ENCODE data around the gene EAF1.
"Not testable (repeated sequence)": the region's sequence is repeated elsewhere in the genome, so short reads cannot be mapped to it uniquely, and the experiment has no call there.

Gene EAF1

GRCh38 chr3:15427182-15427880, at the start of gene EAF1, which contains the start of gene METTL6:
TSS of gene EAF1 (plus strand) at chr3:15427598. CDS start at chr3:15427780, 182 bp downstream.
TSS of gene METTL6 (minus strand) at chr3:15427544. CDS start at chr3:15426511, 1,033 bp downstream.
- FAIRE-seq: no peak

DNA sequence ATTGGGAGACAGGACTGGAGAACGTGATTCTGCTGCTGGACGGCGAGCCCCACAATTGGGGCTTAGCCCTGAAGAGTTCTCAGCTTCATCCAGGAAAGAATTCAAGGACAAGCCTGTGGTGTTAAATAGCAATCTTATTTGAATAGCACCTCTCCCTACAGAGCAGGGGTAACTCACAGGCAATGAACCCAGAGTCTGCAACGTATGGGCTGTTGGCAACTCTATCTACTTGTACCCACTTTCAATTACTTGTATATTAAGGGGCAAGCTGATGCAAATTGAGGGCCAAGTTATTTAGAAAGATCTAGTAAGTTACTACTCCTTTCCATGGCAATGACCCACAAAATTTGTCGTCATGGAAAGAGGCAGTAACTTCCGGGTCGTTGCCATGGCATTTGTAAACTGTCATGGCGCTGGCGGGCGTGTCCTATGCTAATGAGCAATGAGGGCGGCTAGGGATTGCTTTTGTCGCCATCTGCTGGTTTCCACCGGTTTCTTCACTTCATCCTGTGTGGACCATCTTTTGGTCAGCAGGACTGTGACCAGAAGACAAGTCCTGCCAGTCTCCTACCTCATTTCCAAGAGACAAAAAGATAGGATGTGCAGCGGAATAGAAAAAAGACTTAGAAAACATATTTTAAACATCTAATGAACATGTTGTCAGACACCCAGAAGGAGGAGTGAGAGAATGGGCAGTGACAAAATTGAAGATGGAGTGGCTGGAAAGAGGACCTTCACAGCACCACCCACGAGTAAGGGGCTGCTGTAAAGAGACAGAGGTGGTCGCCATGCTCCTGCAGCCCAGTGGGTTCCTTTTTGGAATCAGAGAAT, 49.2 kb upstream of the EAF1 start:
- FAIRE-seq: peak; percentile 83

GRCh38 chr3:15380980-15381890, 46.2 kb upstream of the EAF1 start:
- no peak for FAIRE-seq

- no peak for FAIRE-seq
Measured at GRCh38 chr3:15382405-15382923, 44.9 kb upstream of the EAF1 start.

- no peak for FAIRE-seq
Measured at GRCh38 chr3:15384510-15385237, 42.7 kb upstream of the EAF1 start.

DNA sequence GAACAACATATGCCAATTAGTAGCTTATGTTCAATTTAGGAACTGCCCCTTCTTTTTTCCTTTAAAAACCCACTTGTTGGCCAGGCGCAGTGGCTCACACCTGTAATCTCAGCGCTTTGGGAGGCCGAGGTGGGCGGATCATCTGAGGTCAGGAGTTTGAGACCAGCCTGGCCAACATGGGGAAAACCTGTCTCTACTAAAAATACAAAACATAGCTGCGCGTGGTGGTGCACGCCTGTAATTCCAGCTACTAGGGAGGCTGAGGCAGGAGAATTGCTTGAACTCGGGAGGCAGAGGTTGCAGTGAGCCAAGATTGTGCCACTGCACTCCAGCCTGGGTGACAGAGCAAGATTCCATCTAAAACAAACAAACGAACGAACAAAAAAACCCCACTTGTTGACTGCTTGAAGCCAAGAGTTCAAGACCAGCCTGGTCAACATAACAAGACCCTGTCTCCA, 42.1 kb upstream of the EAF1 start:
- not testable (repeated sequence) for FAIRE-seq

DNA sequence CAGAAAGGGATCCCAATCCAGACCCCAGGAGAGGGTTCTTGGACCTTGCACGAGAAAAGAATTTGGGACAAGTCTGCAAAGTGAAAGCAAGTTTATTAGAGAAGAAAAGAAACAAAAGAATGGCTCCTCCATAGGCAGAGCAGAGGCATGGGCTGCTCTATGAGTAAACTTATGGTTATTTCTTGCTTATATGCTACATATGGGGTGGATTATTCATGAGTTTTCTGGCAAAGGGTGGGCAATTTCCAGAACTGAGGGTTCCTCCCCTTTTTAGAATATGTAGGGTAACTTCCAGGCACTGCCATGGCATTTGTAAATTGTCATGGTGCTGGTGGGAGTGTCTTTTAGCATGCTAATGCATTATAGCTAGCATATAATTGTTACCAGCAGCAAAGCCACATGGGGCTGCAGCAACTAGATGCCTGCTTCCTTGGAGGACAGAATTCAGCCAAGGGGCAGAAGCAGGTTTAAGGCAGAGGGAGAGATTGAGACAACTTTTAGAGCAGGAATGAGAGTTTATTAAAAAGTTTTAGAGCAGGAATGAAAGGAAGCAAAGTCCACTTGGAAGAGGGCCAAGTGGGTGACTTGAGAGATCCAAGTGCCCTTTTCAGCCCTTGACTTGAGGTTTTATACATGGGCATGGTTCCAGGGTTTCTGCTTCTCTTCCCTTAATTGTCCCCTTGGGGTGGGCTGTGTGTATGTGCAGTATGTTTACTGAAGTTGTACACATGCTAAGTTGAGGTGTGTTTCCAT, 41.3 kb upstream of the EAF1 start:
- no peak for FAIRE-seq

DNA sequence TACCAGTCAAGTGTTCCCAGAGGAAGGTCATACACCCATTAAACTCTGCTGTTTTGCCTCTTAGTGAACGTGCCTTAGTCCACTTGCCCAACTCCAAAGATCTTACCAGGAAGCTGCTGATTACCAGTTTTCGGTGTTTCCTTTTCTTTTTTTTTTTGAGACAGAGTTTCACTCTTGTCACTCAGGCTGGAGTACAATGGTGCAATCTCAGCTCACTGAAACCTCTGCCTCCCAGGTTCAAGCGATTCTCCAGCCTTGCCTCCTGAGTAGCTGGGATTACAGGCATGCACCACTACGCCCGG, 40.8 kb upstream of the EAF1 start:
- not testable (repeated sequence) for FAIRE-seq

GRCh38 chr3:15387171-15387581, 40.2 kb upstream of the EAF1 start:
- FAIRE-seq: no peak

GRCh38 chr3:15387735-15388134, 39.7 kb upstream of the EAF1 start:
- no peak for FAIRE-seq

DNA sequence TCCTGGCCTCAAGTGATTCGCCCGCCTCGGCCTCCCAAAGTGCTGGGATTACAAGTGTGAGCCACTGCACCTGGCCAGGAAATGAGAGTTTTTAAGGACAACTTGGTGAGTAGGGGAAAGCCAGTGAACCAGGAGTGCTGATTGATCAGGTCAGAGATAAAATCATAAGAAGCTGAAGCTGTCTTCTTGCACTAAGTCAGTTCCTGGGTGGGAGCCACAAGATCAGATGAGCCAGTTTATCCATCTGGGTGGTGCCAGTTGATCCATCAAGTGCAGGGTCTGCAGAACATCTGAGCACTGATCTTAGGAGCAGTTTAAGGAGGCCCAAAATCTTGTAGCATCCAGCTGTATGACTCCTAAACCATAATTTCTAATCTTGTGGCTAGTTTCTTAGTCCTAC, 39.1 kb upstream of the EAF1 start:
- not testable (repeated sequence) for FAIRE-seq

GRCh38 chr3:15390460-15390859, 36.9 kb upstream of the EAF1 start:
- FAIRE-seq: no peak

- no peak for FAIRE-seq
Measured at GRCh38 chr3:15391007-15391406, 36.4 kb upstream of the EAF1 start.

- FAIRE-seq: not testable (repeated sequence)
Measured at GRCh38 chr3:15393252-15393651, 34.1 kb upstream of the EAF1 start.

- not testable (repeated sequence) for FAIRE-seq
Measured at GRCh38 chr3:15398731-15399133, 28.7 kb upstream of the EAF1 start.

DNA sequence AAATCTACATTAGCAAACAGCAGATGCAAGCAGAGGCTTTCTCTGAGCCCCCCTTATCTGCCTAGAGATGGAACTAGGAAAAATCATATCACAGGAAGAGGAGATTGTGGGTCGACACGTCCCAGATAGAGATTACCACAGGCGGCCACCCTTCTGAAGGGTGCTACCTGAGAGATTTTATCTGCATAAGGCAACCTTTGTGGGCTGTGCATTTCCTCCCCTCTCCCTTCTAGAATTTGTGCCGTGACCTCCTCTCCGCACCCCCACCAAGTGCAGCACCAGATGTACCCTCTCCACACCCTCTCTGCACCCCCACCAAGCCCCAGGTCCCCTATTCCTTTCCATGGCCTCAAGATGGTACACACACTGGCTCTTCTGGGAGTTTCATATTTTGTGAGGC, 27.4 kb upstream of the EAF1 start:
- FAIRE-seq: no peak

DNA sequence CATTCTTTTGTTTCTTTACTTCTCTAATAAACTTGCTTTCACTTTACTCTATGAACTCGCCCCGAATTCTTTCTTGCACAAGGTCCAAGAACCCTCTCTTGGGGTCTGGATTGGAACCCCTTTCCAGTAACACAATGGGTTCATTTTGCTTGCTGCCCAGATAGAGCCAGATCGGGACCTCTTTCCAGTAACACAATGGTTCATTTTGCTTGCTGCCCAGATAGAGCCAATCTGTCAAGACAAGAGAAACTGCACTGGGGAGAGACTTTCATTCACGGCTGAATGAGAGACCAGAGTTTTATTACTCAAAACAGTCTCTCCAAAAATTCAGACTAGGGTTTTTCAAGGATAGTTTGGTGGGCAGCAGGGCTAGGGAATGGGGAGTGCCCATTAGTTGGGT, 25.5 kb upstream of the EAF1 start:
- no peak for FAIRE-seq

DNA sequence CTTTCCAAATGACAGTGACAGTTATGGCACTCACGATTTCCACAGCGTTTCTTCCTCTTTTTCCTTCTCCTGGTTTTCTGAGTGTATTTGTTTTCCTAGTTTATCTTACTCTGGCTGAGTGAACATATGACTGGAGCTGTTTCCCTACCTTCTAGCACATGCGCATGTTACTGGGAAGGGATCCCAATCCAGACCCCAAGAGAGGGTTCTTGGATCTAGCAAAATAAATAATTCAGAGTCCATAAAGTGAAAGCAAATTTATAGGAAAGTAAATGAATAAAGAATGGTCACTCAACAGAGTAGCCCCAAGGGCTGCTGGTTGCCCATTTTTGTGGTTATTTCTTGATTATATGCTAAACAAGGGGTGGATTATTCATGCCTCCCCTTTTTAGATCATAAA, 23.9 kb upstream of the EAF1 start:
- FAIRE-seq: no peak

DNA sequence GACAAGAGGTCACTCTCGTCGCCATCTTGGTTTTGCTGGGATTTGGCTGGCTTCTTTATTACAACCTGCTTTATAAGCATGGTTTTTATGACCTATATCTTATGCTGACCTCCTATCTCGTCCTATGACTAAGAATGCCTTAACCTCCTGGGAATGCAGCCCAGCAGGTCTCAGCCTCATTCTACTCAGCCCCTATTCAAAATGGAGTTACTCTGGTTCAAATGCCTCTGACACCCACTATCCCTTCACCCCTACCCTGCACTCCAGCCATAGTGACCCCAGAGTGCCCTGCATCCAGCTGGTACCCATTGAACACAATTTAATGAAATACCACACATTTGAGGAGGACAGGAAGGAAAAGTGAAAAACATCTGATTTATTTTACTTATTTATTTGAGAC, 23.4 kb upstream of the EAF1 start:
- no peak for FAIRE-seq

GRCh38 chr3:15404767-15405166, 22.6 kb upstream of the EAF1 start:
- FAIRE-seq: no peak

GRCh38 chr3:15405448-15406050, 21.8 kb upstream of the EAF1 start:
- peak; percentile 85 for FAIRE-seq
